Caki2 (cell line): Measurements from ENCODE around the gene RILPL1. TPM values are rescaled to one million over a fixed set of nuclear protein-coding genes. Genes with fewer than 3 reads are reported as not detected.
A peak's percentile ranks its signal among the peaks of the same experiment; 100 is the strongest.
"Not testable (repeated sequence)": the region's sequence is repeated elsewhere in the genome, so short reads cannot be mapped to it uniquely, and the experiment has no call there.

Source experiments
- DNase-seq: peaks from one replicate; pipeline ENCODE4 v3.0.0-alpha.2; 2015; ENCODE audit warnings: low read depth
- in situ Hi-C: cut with HindIII; loops from 2 replicates; pipeline ENCODE4 v1.10.0; 2016; ENCODE audit warnings: low sequenced_read_pairs, low pct_unique_long_range_greater_than_20kb, mixed read lengths
- total RNA-seq: library from RNA; depleted of rRNA; stranded (reverse); fragments of >200 nt; shearing (Covaris generic); gene quantifications from 2 replicates; pipeline ENCODE4 v1.2.3, GENCODE V29; 2014; ENCODE audit warnings: low replicate concordance

The RILPL1 gene
- total RNA-seq, 1 experiment from 2014 or later, result 7.8 TPM

- in situ Hi-C loops, result no loop called here
These were observed 87.9 kb downstream of the RILPL1 start for GRCh38 chr12:123445388-123446332.

DNA sequence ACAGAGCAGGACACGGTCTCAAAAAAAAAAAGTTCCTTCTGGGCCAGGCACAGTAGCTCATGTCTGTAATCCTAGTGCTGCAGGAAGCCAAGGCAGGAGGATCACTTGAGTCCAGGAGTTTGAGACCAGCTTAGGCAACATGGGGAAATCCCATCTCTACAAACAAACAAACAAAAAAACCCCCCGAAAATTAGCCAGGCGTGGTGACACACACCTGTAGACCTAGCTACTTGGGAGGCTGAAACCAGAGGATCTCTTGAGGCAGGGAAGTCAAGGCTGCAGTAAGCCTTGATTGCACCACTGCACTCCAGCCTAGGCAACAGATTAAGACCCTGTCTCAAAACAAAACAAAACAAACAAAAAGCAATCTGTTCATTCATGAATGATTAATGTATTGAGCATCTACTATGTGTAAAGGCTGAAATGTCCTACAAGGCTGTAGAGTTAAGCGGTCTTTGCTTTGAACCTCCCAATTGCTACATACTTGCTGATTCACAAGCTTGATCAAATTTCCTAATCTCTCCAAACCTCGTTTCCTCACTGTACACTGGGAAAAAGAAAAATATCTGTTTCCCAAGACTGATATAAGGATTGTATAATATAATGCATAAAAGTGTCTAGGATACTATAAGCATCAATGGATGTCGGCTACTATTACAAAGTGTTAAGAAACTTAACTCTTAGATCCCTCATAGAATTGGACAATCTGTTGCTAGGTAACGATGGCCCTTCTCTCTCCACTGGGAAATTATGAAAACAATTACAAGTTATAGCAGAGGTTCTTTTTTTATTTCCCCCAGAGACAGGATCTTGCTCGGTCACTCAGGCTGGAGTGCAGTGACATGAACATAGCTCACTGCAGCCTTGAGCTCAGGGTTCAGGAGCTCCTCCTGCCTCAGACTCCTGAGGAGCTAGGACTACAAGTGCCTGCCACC is 89.2 kb downstream of the RILPL1 start:
- in situ Hi-C loops, result no loop called here
- no peak for DNase-seq

More at GRCh38 chr12:123445388-123446332, 87.9 kb downstream of the RILPL1 start:
- no peak for DNase-seq

GRCh38 chr12:123442774-123443173 is 90.7 kb downstream of the RILPL1 start:
- in situ Hi-C loops, result no loop called here
- no peak for DNase-seq

- no peak for DNase-seq
- in situ Hi-C loops, result no loop called here
These were observed 91.9 kb downstream of the RILPL1 start for GRCh38 chr12:123441523-123442164.

GRCh38 chr12:123436017-123436964 is 97.2 kb downstream of the RILPL1 start, which contains the start of gene RILPL2:
Gene RILPL2, minus strand, starts transcription at chr12:123436684. Its CDS starts 264 bp downstream, at chr12:123436420.
- DNase-seq, result peak; percentile 82
- in situ Hi-C loops, result no loop called here

DNA sequence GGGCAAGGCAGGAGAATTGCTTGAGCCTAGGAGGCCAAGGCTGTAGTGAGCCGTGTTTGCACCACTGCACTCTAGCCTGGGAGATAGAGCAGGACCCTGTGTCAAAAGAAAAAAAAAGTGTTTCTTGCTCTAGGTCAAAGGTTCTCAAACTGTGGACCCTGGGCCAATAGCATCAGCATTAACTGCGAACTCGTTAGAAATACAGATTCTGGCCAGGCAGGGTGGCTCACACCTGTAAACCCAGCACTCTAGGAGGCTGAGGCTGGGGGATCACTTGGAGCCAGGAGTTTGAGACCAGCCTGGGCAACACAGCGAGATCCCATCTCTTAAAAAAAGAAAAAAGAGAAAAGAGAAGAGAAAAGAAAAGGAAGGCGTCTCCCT is 97.9 kb downstream of the RILPL1 start:
- DNase-seq, result no peak
- in situ Hi-C loops, result no loop called here

- in situ Hi-C loops, result no loop called here
- no peak for DNase-seq
These were observed 99.9 kb downstream of the RILPL1 start for GRCh38 chr12:123433615-123434014.

DNA sequence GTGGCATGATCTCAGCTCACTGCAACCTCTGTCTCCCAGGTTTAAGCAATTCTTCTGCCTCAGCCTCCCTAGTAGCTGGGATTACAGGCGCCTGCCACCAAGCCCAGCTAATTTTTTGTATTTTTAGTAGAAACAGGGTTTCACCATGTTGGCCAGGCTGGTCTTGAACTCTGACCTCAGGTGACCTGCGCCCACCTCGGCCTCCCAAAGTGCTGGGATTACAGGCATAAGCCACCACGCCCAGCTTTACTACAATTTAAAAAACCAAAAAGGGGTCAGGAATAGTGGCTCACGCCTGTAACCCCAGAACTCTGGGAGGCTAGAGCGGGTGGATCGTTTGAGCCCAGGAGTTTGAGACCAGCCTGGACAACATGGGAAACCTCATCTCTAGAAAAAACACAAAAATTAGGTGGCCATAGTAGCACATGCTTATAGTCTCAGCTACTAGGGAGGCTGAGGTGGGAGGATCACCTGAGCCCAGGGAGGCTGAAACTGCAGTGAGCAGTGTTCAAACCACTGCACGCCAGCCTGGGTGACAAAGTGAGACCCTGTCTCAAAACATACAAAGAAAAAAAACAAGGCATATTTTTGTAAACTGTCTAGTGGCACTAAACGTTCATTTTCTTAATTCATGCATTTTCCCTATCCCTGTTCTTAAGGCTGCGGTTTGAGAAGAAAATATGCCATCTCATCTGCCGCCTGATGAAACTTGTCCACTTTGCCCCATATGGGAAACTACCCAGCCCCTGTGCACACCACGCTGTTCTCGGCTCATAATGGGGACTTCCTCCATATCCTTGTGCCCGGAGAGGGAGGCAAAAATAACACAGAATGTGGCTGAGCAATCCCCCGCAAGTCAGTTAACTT is 101.3 kb downstream of the RILPL1 start:
- DNase-seq, result peak; percentile 44
- in situ Hi-C loops, result not testable (repeated sequence)

DNA sequence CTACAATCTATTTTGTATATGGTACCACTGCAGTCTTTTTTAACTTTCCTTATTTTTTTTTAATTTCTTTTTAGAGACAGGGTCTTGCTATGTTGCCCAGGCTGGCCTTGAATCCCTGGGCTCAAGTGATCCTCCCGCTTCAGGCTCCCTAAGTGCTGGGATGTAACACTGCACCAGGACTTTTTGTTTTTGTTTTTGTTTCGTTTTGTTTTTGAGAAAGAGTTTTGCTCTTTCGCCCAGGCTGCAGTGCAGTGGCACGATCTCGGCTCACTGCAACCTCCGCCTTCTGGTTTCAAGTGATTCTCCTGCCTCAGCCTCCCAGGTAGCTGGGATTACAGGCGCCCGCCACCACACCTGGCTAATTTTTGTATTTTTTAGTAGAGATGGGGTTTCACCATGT is 104.4 kb downstream of the RILPL1 start:
- DNase-seq, in situ Hi-C loops: not testable (repeated sequence)

DNA sequence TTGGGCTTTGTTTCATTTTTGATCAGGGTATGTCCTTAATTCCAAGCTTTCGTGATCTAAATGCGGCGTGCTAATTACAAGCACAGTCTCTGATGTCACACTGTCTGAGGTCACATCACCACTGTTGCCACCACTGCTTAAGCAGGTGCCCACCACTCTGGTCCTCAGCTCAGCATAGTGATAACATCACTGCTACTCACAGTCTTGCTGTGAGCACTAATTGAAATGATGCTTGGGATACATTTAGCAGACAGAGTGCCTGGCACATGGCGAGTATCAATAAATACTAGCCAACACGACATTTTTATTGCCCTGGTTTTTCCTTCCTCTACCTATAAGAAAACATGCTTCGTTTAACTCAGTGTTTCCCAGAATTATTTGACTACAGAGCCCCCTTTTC is 104.9 kb downstream of the RILPL1 start:
- in situ Hi-C loops, result no loop called here
- DNase-seq, result no peak

DNA sequence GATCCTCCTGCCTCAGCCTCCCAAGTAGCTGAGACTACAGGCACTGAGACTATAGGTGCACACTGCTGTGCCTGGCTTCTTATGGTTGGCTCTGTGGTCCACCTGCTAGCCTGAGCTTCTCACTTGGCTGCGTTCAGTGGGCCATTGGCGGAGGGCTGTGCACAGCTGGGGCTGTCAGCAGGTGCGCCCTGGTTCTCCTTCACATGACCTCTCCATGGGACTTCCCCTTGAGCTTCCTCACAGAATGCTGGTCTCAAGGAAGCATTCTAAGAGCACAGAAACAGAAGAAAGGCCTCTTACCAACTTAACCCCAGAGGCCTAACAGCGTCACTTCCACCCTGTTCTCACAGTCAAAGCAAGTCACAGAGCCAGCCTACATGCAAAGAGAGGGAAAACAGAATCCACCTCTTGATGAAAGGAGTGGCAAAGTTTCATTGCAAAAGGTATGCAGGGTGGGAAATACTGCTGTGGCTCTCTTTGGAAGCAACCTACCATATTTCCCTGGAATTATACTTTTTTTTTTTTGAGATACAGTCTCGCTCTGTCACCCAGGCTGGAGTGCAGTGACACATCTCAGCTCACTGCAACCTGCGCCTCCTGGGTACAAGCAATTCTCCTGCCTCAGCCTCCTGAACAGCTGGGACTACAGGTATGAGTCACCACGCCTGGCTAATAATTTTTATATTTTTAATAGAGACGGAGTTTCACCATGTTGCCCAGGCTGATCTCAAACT is 106.3 kb downstream of the RILPL1 start:
- DNase-seq, result no peak
- in situ Hi-C loops, result no loop called here

DNA sequence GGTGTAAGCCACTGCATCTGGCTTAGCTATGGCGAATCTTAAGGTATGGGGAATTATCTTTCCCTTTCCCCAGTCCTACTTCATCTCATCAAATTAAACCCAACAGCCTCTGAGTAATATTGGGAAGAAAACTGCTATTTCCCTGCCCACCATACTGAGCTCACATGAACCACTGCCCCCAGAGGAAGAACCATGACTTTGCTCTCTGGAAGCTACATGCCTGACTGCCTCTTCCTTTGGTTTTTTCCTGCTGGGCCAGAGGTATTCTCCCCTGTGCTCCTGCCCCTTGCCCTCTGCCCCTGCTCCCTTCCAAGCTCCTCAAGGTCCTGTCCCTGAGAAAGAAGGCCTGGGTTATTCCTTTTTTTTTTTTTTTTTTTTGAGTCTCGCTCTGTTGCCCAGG is 112.2 kb downstream of the RILPL1 start:
- in situ Hi-C loops, result no loop called here
- DNase-seq, result no peak
